ENCODE measurements around the gene PPBP.

PPBP gene

DNA sequence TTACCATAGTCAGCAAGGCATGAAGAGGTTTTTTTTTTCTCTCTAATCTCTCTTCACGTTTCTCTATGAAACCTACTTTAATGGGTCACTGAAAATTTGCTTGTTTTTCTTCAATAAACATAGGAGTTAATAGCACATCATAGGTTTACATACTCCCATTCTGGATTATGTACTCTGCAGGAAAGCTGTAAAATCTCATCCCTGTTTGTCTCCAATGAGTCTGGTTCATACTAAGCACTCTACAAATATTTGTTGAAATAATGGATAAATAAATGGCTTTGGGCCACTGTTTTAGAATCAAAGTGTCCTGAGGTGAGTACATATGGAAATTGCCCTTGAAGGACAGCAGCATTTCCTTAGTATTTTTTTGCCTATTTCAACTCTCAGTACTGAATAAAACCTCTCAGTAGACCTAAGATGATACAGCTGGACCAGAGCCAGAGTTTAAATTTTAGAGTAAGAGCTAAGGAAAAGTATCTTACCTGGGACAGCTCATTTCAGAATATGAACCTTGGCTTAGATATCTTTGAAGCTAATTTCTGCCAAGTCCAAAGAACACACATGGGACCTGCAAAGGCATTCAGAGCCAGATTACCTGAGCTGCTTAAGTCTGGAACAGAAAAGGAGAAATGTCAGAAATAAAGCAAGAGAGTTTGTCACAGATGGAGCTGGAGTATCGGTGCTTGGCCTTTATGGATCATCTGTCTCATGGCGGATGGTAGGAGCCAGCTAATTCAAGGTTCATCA is 40.6 kb downstream of the PPBP start:
- DNase-seq = no peak

GRCh38 chr4:73945674-73946449 is 42.1 kb downstream of the PPBP start:
- no peak for DNase-seq

DNA sequence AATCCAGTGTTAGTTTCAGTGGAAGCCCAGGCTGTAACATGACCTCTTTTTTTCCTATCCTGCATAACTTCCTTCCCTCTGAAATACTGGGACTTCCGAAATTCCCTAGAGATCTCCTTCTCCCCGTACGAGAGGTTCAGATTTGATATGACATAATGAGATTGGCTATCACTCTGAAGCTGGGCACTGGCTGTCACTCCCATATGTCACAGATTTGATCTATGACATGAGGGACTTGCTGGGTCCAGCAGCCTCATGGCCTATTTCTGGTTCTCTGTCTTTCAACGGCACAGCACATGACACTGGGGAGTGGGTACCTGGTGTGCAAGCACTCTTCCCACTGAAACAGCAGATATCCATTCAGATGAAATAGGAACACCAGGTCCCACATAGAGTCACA is 42.9 kb downstream of the PPBP start:
- no peak for DNase-seq

DNA sequence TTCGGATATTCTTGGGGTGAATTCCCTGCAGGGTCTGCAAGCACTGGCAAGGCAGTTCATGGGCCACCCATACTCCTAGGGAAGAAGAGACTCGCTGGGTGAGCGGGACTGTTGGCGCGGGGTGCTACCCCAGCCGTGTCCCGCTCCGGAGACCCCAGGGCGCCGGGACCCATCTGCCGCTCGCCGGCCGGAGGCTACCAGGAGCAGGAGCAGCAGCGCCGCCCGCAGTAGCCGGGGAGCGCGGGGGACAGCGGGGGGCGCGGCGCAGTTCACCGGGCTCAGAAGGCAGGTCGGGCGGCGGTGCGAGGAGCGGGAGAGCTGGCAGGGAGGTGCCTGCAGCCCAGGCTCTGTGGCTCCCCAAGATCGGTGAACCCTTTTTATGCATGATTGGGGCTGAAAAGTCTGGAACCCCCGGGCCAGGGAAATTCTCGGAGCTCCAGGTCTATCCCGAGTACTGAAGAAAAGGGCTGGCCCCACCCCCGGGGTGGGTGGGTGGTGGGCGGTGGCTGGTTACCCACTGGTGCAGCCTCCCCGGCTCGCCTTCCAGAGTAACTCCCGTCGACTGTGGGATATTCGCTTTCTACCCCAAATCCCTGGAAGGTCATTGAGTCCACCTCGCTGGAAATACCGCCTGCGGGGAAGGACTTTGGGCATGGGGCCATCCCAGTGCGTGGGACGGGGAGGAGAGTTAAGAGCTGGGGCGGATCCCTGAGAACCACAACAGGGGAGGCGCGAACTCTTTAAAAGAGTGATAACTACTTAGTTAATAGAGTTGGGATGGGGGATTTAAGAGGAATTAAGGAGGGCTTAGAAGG is 43.7 kb downstream of the PPBP start:
- no peak for DNase-seq

DNA sequence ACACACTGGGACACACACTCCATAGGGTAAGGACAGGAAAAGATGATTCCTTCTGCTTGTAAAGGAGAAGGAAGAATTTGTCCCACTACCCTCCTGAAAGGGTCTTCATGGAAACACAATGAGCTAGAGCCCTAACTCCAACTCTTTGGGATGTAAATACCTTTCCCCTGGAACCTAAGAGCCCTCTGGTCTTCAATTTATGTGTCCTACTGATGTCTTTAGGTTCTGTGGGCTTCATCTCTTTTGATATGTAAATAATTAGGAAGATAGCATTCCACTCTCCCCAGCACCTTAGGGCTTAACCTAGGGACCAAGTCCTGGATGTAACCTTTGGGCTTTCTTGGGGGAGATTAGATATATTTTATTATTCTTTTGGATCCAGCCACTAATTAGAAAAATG is 44.4 kb downstream of the PPBP start:
- DNase-seq = no peak

DNA sequence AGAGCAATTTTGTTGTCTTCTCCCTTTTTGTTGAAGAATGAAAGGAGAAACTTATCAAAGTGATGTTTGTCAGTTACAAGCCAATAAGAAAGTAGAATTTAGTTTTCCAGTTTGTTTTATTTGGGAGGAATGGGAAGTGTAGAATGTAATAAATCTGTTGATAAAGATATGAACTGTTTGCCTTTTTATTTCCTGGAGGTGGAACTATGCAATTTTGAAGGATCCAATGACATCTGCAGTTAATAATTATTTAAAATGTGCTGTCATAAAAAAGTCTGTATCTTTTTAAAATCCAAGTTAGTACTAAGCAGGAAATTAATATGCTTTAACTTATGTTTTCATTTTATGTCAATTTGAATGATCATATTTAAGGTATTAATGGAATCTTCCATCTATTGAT is 51.0 kb downstream of the PPBP start:
- no peak for DNase-seq
